A673 (cell line): ENCODE results near the gene ANGPTL2. TPM values are rescaled to one million over a fixed set of nuclear protein-coding genes. Genes with fewer than 3 reads are reported as not detected.

Source experiments
- BruUV-seq: library from RNA; stranded (reverse); fragments of 400-500 nt; replicated peaks from 2 replicates; lab custom pipeline; 2021; lab: Mats Ljungman, UMichigan
- CTCF ChIA-PET: fragments of 300-600 bp; sonication (Branson Sonifier 250); formaldehyde crosslinking; loops from one replicate; lab custom pipeline; 2022; ENCODE audit warnings: antibody characterized with exemption; lab: Charles Lee
- POLR2A ChIA-PET: fragments of 300-600 bp; sonication (Branson Sonifier 250); formaldehyde crosslinking; loops from one replicate; lab custom pipeline; 2022; ENCODE audit warnings: antibody characterized with exemption; ENCODE audit not compliant: low non-redundant PET; lab: Charles Lee
- DNase-seq: peaks from one replicate; pipeline ENCODE4 v3.0.0-alpha.2; 2015; ENCODE audit warnings: low spot score
- H3K27ac ChIP-seq: fragments of 200-600 bp; sonication (generic); 2 replicates; pipeline ENCODE4 v1.5.1; 2016; ENCODE audit warnings: mixed run types, low read depth, mild to moderate bottlenecking, mixed read lengths, antibody characterized with exemption, low read length; ENCODE audit not compliant: poor library complexity, severe bottlenecking
- H3K27me3 ChIP-seq: fragments of 200-600 bp; sonication (generic); replicated peaks from 2 replicates; pipeline ENCODE4 v1.6.1; 2017; ENCODE audit warnings: mixed run types, low read depth, mild to moderate bottlenecking, mixed read lengths, antibody characterized with exemption, low read length; ENCODE audit not compliant: insufficient read depth, poor library complexity
- H3K36me3 ChIP-seq: fragments of 200-600 bp; sonication (generic); 2 replicates; pipeline ENCODE4 v1.6.1; 2016; ENCODE audit warnings: mixed run types, mild to moderate bottlenecking, mixed read lengths, antibody characterized with exemption, low read length; ENCODE audit not compliant: insufficient read depth, poor library complexity, severe bottlenecking
- H3K4me1 ChIP-seq: fragments of 200-600 bp; sonication (generic); 2 replicates; pipeline ENCODE4 v1.6.1; 2017; ENCODE audit warnings: mixed run types, mild to moderate bottlenecking, mixed read lengths, antibody characterized with exemption, low read length; ENCODE audit not compliant: insufficient read depth, poor library complexity, severe bottlenecking
- H3K4me3 ChIP-seq: fragments of 200-600 bp; sonication (generic); 2 replicates; pipeline ENCODE4 v1.5.1; 2016; ENCODE audit warnings: low read depth, mixed run types, mild to moderate bottlenecking, mixed read lengths, low read length; ENCODE audit not compliant: poor library complexity, severe bottlenecking
- H3K9me3 ChIP-seq: fragments of 200-600 bp; sonication (generic); 2 replicates; pipeline ENCODE4 v1.6.1; 2016; ENCODE audit warnings: mixed run types, low read depth, mild to moderate bottlenecking, mixed read lengths, antibody characterized with exemption, low read length; ENCODE audit not compliant: poor library complexity, severe bottlenecking
- EZH2 ChIP-seq: fragments of 200-600 bp; sonication (generic); IDR thresholded peaks from 2 replicates; pipeline ENCODE4 v1.6.1; 2017; ENCODE audit warnings: borderline replicate concordance, low read depth, mild to moderate bottlenecking, mixed read lengths, antibody characterized with exemption, low read length; ENCODE audit not compliant: poor library complexity, severe bottlenecking
- intact Hi-C: fragments of 100-400 bp; cut with micrococcal nuclease; formaldehyde crosslinking; loops from one replicate; pipeline ENCODE4 v1.10.0; 2022; ENCODE audit not compliant: unreplicated experiment
- total RNA-seq: library from RNA; stranded (reverse); gene quantifications from 2 replicates; pipeline ENCODE4 v1.2.3, GENCODE V29; 2021
- TF ChIP-seq, protein P1 (sequence below): fragments of 300-800, 200-600 bp; sonication (generic); conservative IDR thresholded peaks from 2 replicates; pipeline ENCODE4 v1.5.1; 2017; ENCODE audit warnings: low read depth, mild to moderate bottlenecking, antibody characterized with exemption, low read length, moderate library complexity, mixed read lengths

The ANGPTL2 gene
- total RNA-seq, 1 experiment from 2014 or later: 2.5 TPM

DNA sequence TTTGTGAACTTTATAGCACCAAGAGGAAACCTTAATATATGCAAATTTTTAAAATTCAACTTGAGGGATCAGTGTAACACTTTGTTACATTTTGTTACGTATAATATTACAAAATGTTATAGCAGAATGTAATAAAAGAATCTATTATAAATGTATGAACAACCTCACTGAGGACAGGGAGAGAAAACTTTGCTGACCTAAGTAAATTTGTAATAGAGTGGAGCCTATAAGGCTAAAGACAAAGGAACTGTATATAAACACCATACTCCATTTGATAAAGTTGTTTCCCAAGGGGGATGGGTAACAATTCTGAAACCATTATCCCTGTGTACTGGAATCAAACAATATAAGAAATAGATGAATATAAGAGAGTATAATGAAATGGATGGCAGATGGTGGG, 77.3 kb downstream of the ANGPTL2 start:
- ChIA-PET POLR2A (interaction anchor here (0.5 kb wide), 1 partner anchor 15 kb away, joined by 3 read pairs; no protein-coding TSS in a partner anchor), CTCF (no interaction called here)
- no peak overlapping the region for H3K27ac ChIP-seq
- no peaks in the 10 kb centered on the region for H3K9me3 ChIP-seq
- no peak for TF ChIP-seq EZH2
- TF ChIP-seq, protein P1, sequence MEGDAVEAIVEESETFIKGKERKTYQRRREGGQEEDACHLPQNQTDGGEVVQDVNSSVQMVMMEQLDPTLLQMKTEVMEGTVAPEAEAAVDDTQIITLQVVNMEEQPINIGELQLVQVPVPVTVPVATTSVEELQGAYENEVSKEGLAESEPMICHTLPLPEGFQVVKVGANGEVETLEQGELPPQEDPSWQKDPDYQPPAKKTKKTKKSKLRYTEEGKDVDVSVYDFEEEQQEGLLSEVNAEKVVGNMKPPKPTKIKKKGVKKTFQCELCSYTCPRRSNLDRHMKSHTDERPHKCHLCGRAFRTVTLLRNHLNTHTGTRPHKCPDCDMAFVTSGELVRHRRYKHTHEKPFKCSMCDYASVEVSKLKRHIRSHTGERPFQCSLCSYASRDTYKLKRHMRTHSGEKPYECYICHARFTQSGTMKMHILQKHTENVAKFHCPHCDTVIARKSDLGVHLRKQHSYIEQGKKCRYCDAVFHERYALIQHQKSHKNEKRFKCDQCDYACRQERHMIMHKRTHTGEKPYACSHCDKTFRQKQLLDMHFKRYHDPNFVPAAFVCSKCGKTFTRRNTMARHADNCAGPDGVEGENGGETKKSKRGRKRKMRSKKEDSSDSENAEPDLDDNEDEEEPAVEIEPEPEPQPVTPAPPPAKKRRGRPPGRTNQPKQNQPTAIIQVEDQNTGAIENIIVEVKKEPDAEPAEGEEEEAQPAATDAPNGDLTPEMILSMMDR: no peak
- no peak overlapping the region for H3K4me3 ChIP-seq
- H3K4me1 ChIP-seq: peaks cover 2% of the 10 kb centered on the region
- BruUV-seq: no TSS peak
- H3K27me3 ChIP-seq: no peaks in the 10 kb centered on the region
- no peak for DNase-seq
- intact Hi-C loops: no loop called here
- no peaks in the 10 kb centered on the region for H3K36me3 ChIP-seq

DNA sequence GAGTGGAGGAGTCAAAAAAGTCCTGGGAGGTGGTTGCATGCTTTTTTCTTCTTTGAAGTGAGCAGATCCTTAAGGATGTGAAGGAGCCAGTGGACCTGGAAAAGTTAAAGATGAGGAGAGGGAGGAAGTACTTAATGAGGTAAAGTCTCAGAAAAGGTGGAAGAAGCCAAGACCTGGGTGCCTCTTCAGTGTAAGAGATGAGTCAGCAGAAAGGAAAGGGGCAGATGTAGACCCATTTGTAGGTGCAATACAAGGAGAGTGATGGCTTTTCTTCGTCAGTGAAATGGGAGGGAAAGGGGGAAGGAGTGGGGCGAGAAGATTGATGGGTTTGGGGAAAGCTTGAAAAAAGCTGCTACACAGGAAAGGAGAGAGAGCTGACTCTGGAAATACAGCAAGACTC, 82.9 kb downstream of the ANGPTL2 start:
- DNase-seq: no peak
- Histone ChIP-seq H3K27ac (no peak overlapping the region), H3K9me3 (no peaks in the 10 kb centered on the region), H3K4me3 (no peak overlapping the region), H3K36me3 (no peaks in the 10 kb centered on the region), H3K4me1 (no peaks in the 10 kb centered on the region), H3K27me3 (no peaks in the 10 kb centered on the region)
- no TSS peak for BruUV-seq
- POLR2A ChIA-PET: no interaction called here
- TF ChIP-seq EZH2: no peak
- TF ChIP-seq, protein P1: no peak
- intact Hi-C loops: no loop called here
- CTCF ChIA-PET: no interaction called here

DNA sequence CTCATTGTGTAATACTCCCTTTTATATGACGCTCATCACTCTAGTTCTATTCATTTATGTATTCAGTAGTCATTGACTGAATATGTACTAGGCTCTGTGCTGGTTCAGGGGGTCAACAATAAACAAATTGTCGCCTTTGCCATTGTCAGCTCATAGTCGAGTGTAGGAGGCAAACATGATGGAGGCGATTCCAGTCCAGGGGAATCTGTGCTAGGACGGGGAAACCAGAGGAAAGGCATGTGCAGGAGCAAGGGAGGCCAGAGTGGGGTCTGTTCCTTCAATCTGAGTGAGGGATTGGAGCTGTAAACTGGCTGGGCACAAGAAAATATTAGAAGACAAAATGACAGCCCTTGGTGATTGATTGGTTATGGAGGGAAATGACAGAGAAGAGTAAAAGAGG, 83.9 kb downstream of the ANGPTL2 start:
- H3K36me3 ChIP-seq: no peaks in the 10 kb centered on the region
- intact Hi-C loops: no loop called here
- no peak for DNase-seq
- H3K4me3 ChIP-seq: no peak overlapping the region
- CTCF ChIA-PET: no interaction called here
- H3K4me1 ChIP-seq: peaks cover 5% of the 10 kb centered on the region
- no peaks in the 10 kb centered on the region for H3K27me3 ChIP-seq
- POLR2A ChIA-PET: no interaction called here
- BruUV-seq: no TSS peak
- H3K9me3 ChIP-seq: no peaks in the 10 kb centered on the region
- no peak overlapping the region for H3K27ac ChIP-seq
- no peak for TF ChIP-seq EZH2
- TF ChIP-seq, protein P1: no peak

Other genes with a start within 250 kb of the ANGPTL2 start
- gene RALGPS1, start 207.9 kb downstream of the ANGPTL2 start, total RNA-seq: 3.9 and 5.5 TPM in 2 replicates
- 7.8 and 11.3 TPM in 2 replicates for gene GARNL3, start 142.1 kb upstream of the ANGPTL2 start, total RNA-seq